CD4-positive, CD25-positive, alpha-beta regulatory T cell (primary cell): ENCODE results near the gene CDKL5. TPM values are rescaled to one million over a fixed set of nuclear protein-coding genes. Genes with fewer than 3 reads are reported as not detected.
A peak's percentile ranks its signal among the peaks of the same experiment; 100 is the strongest.

ENCODE experiments used
- ATAC-seq, 2 donors: fragments of 150-1000 bp; cut with Tn5 transposase; one replicate each; pipeline ENCODE4 v1.10.0; 2021; ENCODE audit warnings: low read depth in 2 of 2, moderate number of reproducible peaks in 2 of 2, moderate library complexity in 1 of 2
- DNase-seq, 3 donors: peaks; one replicate each; pipeline versions ENCODE4 v3.0.0 to v3.0.0-alpha.2; 2012 to 2022; ENCODE audit warnings: mixed read lengths in 1 of 3
- H3K27ac ChIP-seq: one replicate; pipeline ENCODE4 v1.7.0; 2013; ENCODE audit warnings: mild to moderate bottlenecking, low read length; ENCODE audit not compliant: insufficient read depth, poor library complexity, severe bottlenecking
- H3K27me3 ChIP-seq: one replicate; pipeline ENCODE4 v1.7.0; 2013; ENCODE audit warnings: low read length; ENCODE audit not compliant: control insufficient read depth, insufficient read depth
- H3K36me3 ChIP-seq: one replicate; pipeline ENCODE4 v1.7.0; 2013; ENCODE audit warnings: mild to moderate bottlenecking, low read length, moderate library complexity; ENCODE audit not compliant: control insufficient read depth, insufficient read depth
- H3K4me1 ChIP-seq: 2 replicates; pipeline ENCODE4 v1.7.0; 2013; ENCODE audit warnings: mild to moderate bottlenecking, low read length; ENCODE audit not compliant: insufficient read depth, control insufficient read depth, poor library complexity, severe bottlenecking
- H3K4me3 ChIP-seq: one replicate; pipeline ENCODE4 v1.7.0; 2013; ENCODE audit warnings: low read depth, mild to moderate bottlenecking, low read length, moderate library complexity
- H3K9me3 ChIP-seq, 2 experiments: 1 replicate in 1 of 2; 2 replicates in 1 of 2; pipeline ENCODE4 v1.7.0; 2013; ENCODE audit warnings: low read length in 2 of 2, mild to moderate bottlenecking in 1 of 2, moderate library complexity in 1 of 2; ENCODE audit not compliant: control insufficient read depth in 2 of 2
- H3K27ac Mint-ChIP-seq, 3 donors: one replicate each; pipeline ENCODE4 v1.8.0; 2020 to 2022; ENCODE audit warnings: mild to moderate bottlenecking in 3 of 3, mixed read lengths in 3 of 3, moderate library complexity in 2 of 3
- H3K27me3 Mint-ChIP-seq: one replicate; pipeline ENCODE4 v1.8.0; 2022; ENCODE audit warnings: mild to moderate bottlenecking, mixed read lengths
- H3K36me3 Mint-ChIP-seq: one replicate; pipeline ENCODE4 v1.8.0; 2020; ENCODE audit warnings: mixed read lengths
- H3K4me1 Mint-ChIP-seq, 4 donors: one replicate each; pipeline ENCODE4 v1.8.0; 2020 to 2022; ENCODE audit warnings: mixed read lengths in 4 of 4, mild to moderate bottlenecking in 1 of 4
- H3K4me3 Mint-ChIP-seq, 4 donors: one replicate each; pipeline ENCODE4 v1.8.0; 2020 to 2022; ENCODE audit warnings: mild to moderate bottlenecking in 4 of 4, mixed read lengths in 4 of 4, moderate library complexity in 3 of 4
- H3K9me3 Mint-ChIP-seq, 7 donors: one replicate each; pipeline ENCODE4 v1.8.0; 2020 to 2022; ENCODE audit warnings: mixed read lengths in 7 of 7, mild to moderate bottlenecking in 3 of 7, moderate library complexity in 2 of 7
- polyA plus RNA-seq, 4 donors: library from polyadenylated mRNA; unstranded; fragments of 300-500 nt; fragmentation: Illumina TruSeq; gene quantifications; one replicate each; pipeline ENCODE4 v1.2.3, GENCODE V29; 2021
- total RNA-seq: library from RNA; stranded (reverse); gene quantifications from one replicate; pipeline ENCODE4 v1.2.3, GENCODE V29; 2022

CDKL5 gene
- total RNA-seq = 2.9 TPM
- 1 to 10 TPM in 2 of 4 donors, under 1 TPM in 2; 0.02 to 2.1 (median 0.89) TPM for polyA plus RNA-seq

DNA sequence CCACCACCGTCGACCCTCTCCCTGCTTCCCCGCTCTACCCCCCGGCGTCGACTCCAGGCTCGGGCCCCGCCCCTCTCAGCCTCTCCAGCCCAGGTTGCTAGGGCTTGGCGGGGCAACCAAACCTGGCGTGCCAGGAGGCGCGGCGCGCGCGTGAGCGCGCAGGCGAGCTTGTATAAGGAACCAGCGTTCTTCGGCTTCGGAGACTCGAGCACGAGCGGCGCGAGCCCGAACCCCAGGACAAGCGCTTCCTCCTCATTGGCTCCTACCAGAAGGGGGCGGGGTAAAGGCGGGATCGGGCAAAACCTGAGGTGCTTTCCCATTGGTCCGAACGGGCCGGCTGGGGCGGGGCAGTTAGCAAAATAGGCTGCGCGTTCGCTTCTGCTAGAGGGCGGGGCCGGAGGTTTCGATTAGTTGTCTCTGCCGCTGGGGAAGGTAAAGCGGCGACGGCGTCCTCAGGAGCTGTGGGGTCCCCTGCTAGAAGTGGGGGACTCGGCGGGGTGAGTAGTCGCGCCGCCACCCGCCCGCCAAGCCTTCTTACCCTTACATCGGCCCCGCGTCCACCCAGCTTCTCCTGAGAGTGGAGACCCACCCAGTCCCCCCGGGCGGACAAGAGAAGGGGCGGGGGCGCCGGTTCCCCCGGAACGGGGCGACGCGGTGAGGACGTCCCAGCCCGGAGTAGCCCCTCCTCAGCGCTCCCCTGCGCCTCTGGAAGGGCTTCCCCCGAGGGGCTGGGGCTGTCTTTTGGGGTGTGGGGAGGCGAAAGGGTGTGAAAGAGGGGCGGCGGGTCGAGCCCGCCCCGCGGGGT lies at the start of gene CDKL5:
TSS of gene CDKL5 (plus strand) at position 410 of the 805 bp plus-strand sequence. CDS start 81,489 bp downstream, outside the sequence.
- no peaks in the 10 kb centered on the region for H3K9me3 ChIP-seq
- ATAC-seq (peak; percentile 92 to 94), DNase-seq (peak; percentile 93 to 97 (median 95))
- Mint-ChIP-seq H3K27ac (peak within 1 kb of the TSS; percentile 64 to 74 (median 69)), H3K9me3 (no peaks in the 10 kb centered on the region), H3K36me3 (no peaks in the 10 kb centered on the region), H3K4me1 (peaks cover 7 to 14% (median 10%) of the 10 kb centered on the region in 4 donors), H3K4me3 (peak within 1 kb of the TSS; percentile 89 to 98 (median 92)), H3K27me3 (peaks cover 16% of the 10 kb centered on the region)
- H3K4me1 ChIP-seq = peaks cover 16% of the 10 kb centered on the region
- H3K27ac ChIP-seq = peak within 1 kb of the TSS; percentile 77
- peaks cover 3% of the 10 kb centered on the region for H3K27me3 ChIP-seq
- no peaks in the 10 kb centered on the region for H3K36me3 ChIP-seq
- peak within 1 kb of the TSS; percentile 77 for H3K4me3 ChIP-seq

DNA sequence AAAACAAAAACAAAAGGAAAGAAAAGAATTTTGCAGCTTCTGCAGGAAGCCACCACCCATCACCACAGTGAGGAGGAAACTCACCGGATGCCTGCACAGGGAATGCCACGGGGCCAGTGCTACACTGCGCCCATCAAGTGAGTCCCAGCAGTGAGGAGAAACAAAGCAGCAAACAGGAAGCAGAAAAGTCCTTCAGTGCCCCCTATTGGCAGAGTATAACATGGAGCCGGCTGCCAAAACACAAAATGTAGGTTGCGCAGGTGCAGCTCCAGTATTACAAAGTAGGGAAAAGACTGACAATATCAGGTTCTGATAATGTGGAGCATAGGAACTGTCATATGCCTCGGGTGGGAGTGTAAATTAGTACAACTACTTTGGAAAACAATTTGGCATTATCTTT lies 47.6 kb upstream of the CDKL5 start:
- Mint-ChIP-seq H3K27me3 (peaks cover 4% of the 10 kb centered on the region), H3K4me3 (no peak overlapping the region), H3K9me3 (peaks cover 0 to 2% (median 0%) of the 10 kb centered on the region in 7 donors)

DNA sequence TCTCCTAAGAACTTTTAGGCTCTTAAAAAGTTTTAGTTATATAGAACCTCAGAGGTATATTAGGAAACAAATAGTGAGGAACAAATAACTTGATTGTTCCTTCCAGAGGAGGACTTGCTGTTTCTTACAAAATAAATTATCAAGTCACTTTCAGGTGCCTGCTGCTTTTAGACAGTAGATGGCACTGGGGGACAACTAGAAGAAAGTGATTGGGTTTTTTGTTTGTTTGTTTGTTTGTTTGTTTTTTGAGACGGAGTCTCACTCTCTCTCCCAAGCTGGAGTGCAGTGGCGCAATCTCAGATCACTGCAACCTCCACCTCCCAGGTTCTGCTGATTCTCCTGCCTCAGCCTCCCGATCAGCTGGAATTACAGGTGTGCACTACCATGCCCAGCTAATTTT lies 35.4 kb upstream of the CDKL5 start:
- peaks cover 6% of the 10 kb centered on the region for H3K27me3 Mint-ChIP-seq
- Histone ChIP-seq H3K27me3 (no peaks in the 10 kb centered on the region), H3K4me1 (no peaks in the 10 kb centered on the region), H3K27ac (no peak overlapping the region), H3K9me3 (no peaks in the 10 kb centered on the region), H3K36me3 (no peaks in the 10 kb centered on the region), H3K4me3 (no peak overlapping the region)
- no peak for ATAC-seq
- H3K9me3 Mint-ChIP-seq = no peaks in the 10 kb centered on the region
- no peaks in the 10 kb centered on the region for H3K36me3 Mint-ChIP-seq
- H3K4me3 Mint-ChIP-seq = no peak overlapping the region
- H3K4me1 Mint-ChIP-seq = peaks cover 4 to 8% (median 6%) of the 10 kb centered on the region in 4 donors
- no peak for DNase-seq
- H3K27ac Mint-ChIP-seq = no peak overlapping the region

More for the DNA sequence above, 47.6 kb upstream of the CDKL5 start:
- Mint-ChIP-seq H3K36me3 (no peaks in the 10 kb centered on the region), H3K27ac (no peak overlapping the region), H3K4me1 (peaks cover 0 to 4% (median 0%) of the 10 kb centered on the region in 4 donors)
- DNase-seq (peak in 1 of 3 donors; percentile 37), ATAC-seq (peak in 1 of 2 donors; percentile 45)
- Histone ChIP-seq H3K36me3 (no peaks in the 10 kb centered on the region), H3K27me3 (no peaks in the 10 kb centered on the region), H3K4me1 (no peaks in the 10 kb centered on the region), H3K9me3 (no peaks in the 10 kb centered on the region), H3K27ac (no peak overlapping the region), H3K4me3 (no peak overlapping the region)

DNA sequence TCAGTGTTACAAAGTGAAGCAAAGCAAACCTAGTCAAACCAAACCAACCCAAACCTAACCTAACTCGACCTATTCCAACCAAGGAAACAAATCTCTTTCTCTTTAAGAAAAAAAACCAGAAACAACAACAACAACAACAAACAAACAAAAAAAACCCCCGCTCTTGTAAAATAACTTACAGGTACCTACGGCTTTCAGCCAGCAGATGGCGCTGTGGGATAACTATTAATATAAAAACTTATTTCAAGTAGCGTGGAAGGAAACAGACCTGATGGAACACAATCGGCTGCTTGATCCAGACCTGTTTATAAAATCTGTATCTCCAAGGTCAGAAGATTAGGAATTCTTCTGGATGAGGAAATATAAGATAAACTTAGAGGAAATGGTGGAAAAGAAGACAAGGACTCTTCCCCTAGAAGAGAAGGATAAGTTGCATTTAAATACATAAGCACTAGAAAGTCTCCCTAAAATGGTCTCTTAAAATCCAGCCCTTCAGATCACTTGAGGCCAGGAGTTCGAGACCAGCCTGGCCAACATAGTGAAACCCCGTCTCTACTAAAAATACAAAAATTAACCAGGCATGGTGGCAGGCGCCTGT lies 34.4 kb upstream of the CDKL5 start:
- Histone ChIP-seq H3K4me1 (no peaks in the 10 kb centered on the region), H3K27me3 (no peaks in the 10 kb centered on the region), H3K4me3 (no peak overlapping the region), H3K9me3 (no peaks in the 10 kb centered on the region), H3K36me3 (no peaks in the 10 kb centered on the region), H3K27ac (no peak overlapping the region)
- peak overlapping the region in 1 of 4 donors; percentile 11 for H3K4me3 Mint-ChIP-seq
- H3K36me3 Mint-ChIP-seq = no peaks in the 10 kb centered on the region
- H3K27me3 Mint-ChIP-seq = peaks cover 6% of the 10 kb centered on the region
- peak overlapping the region in 1 of 3 donors; percentile 64 for H3K27ac Mint-ChIP-seq
- DNase-seq (peak; percentile 54 to 72 (median 64)), ATAC-seq (no peak)
- H3K9me3 Mint-ChIP-seq = no peaks in the 10 kb centered on the region
- H3K4me1 Mint-ChIP-seq = peaks cover 4 to 8% (median 6%) of the 10 kb centered on the region in 4 donors

DNA sequence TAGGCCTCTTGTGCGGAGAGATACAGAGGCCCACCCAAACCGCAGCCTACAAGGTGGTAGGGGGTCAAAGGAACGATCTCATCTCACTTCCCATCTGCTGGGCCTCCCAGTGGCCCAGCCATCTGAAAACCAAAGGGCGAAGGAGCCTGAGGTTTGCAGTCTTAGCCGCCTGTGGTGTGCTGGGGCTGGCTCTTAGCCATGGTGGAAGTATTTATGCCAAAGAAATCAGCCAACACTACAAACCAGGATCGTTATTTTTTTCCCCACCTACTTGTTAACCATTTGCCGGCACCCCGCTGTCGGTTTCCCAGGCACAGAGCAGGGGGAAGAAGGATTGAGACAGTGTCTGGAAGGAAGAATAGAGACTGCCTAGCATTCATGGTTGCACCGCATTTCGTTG lies 30.9 kb upstream of the CDKL5 start:
- H3K27me3 ChIP-seq = no peaks in the 10 kb centered on the region
- H3K27ac Mint-ChIP-seq = no peak overlapping the region
- no peaks in the 10 kb centered on the region for H3K9me3 ChIP-seq
- H3K27me3 Mint-ChIP-seq = peaks cover 6% of the 10 kb centered on the region
- H3K36me3 ChIP-seq = no peaks in the 10 kb centered on the region
- no peaks in the 10 kb centered on the region for H3K9me3 Mint-ChIP-seq
- H3K36me3 Mint-ChIP-seq = no peaks in the 10 kb centered on the region
- no peak overlapping the region for H3K4me3 Mint-ChIP-seq
- H3K4me1 Mint-ChIP-seq = peaks cover 4 to 8% (median 6%) of the 10 kb centered on the region in 4 donors
- ATAC-seq (no peak), DNase-seq (no peak)
- H3K4me1 ChIP-seq = no peaks in the 10 kb centered on the region
- H3K27ac ChIP-seq = no peak overlapping the region
- H3K4me3 ChIP-seq = no peak overlapping the region

DNA sequence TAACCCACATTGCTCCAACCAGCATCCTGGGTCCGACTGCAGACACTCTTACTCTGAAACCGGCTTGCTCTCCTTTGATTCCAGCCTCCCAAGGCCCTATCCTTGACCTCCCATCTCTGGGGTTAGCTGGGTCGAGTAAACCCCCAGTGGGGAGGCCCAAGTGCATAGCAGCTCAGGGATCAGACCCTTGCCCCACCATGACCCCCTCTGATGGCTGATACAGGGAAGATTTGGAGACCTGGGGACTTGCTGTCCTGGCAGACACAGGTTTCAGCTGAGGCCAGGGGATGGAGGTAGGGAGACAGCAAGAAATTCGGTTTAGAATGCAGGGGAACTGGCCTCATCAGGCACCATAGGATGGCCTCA lies 23.6 kb upstream of the CDKL5 start:
- Histone ChIP-seq H3K27me3 (no peaks in the 10 kb centered on the region), H3K4me1 (no peaks in the 10 kb centered on the region), H3K4me3 (no peak overlapping the region), H3K27ac (no peak overlapping the region), H3K36me3 (no peaks in the 10 kb centered on the region), H3K9me3 (no peaks in the 10 kb centered on the region)
- Mint-ChIP-seq H3K27ac (peak overlapping the region in 1 of 3 donors; percentile 60), H3K4me3 (no peak overlapping the region), H3K4me1 (no peaks in the 10 kb centered on the region), H3K27me3 (no peaks in the 10 kb centered on the region), H3K9me3 (no peaks in the 10 kb centered on the region), H3K36me3 (no peaks in the 10 kb centered on the region)
- ATAC-seq (no peak), DNase-seq (no peak)

DNA sequence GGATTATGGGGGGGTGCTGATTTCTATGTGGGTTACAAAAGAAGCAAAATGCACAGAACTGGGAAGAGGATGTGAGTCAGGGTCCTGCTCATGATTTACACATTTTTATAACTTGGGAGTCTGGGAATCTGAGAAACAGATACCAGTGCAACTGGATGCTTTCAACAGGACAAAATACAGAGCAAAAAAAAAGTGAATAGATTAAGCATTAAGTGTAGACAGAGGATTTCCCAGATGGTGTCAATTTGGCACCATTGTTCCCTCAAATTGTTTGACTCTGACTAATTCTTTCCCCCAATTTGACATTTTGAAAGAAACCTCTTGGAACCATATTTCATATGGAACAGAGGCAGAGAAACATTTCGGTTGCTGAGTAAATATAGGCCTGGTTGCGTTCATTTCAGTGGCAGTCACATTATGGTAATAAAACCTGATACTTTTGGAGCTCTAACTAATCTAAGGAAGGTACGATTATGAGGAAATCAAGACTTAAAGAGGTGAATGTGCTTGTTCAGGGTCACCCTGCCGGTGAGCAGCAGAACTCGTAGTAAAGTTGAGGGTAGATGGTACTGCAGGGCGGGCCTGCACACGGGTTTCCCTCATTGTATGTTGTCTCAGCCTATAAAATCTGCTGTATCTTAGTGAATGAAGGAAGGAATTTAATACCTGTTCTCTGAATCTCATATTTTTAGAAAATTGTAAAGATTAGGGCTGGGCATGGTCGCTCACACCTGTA lies 18.7 kb upstream of the CDKL5 start:
- no peak for ATAC-seq
- Mint-ChIP-seq H3K4me3 (no peak overlapping the region), H3K36me3 (no peaks in the 10 kb centered on the region), H3K4me1 (no peaks in the 10 kb centered on the region), H3K9me3 (no peaks in the 10 kb centered on the region), H3K27me3 (no peaks in the 10 kb centered on the region), H3K27ac (no peak overlapping the region)
- no peak overlapping the region for H3K27ac ChIP-seq
- no peak for DNase-seq
- H3K4me3 ChIP-seq = no peak overlapping the region
- H3K4me1 ChIP-seq = no peaks in the 10 kb centered on the region
- no peaks in the 10 kb centered on the region for H3K27me3 ChIP-seq
- no peaks in the 10 kb centered on the region for H3K9me3 ChIP-seq
- H3K36me3 ChIP-seq = no peaks in the 10 kb centered on the region
